K562 (cell line): ENCODE data around the gene HSD3B7. TPM values are rescaled to one million over a fixed set of nuclear protein-coding genes. Genes with fewer than 3 reads are reported as not detected.

ENCODE experiments used
- DPF2 ChIP-seq: fragments of 450-650 bp; IDR thresholded peaks from 2 replicates; pipeline ENCODE4 v1.6.1; 2016
- ETV6 ChIP-seq, 3 experiments: fragments of 150-350 bp in 1 of 3; sonication (generic) in 1 of 3; formaldehyde crosslinking in 1 of 3; IDR thresholded peaks; 2 replicates each; pipeline versions ENCODE4 v1.6.1 to v1.8.0; 2014 to 2022; ENCODE audit warnings: borderline replicate concordance in 2 of 3, low read depth in 2 of 3, antibody characterized with exemption in 1 of 3, low read length in 1 of 3, mild to moderate bottlenecking in 1 of 3, missing genetic modification reagents in 1 of 3
- LARP7 ChIP-seq: fragments of 450-650 bp; IDR thresholded peaks from 2 replicates; pipeline ENCODE4 v1.6.1; 2016
- TCFL5 ChIP-seq: fragments of 250-450 bp; sonication (Bioruptor Pico); conservative IDR thresholded peaks from 2 replicates; pipeline ENCODE4 v1.6.1; 2021; ENCODE audit warnings: mild to moderate bottlenecking, moderate library complexity, matching md5 sums
- ZBTB8A ChIP-seq: fragments of 450-650 bp; IDR thresholded peaks from 2 replicates; pipeline ENCODE4 v1.6.1; 2018; ENCODE audit warnings: mild to moderate bottlenecking, moderate library complexity; ENCODE audit not compliant: partially characterized antibody
- polyA plus RNA-seq, 8 experiments: library from polyadenylated mRNA; depleted of rRNA in 4 of 8; stranded (reverse) in 5 of 8; unstranded in 3 of 8; fragments of >200 nt; fragmentation: Nextera tagmentation in 2 of 8; fragmentation: Illumina TruSeq in 1 of 8; extraction: Ambion mirVana in 2 of 8; extraction: Trizol in 1 of 8; gene quantifications; 2 replicates each; pipeline versions ENCODE4 v1.2.1 to v1.2.3, GENCODE V29; 2011 to 2014; ENCODE audit warnings: inconsistent platforms in 1 of 8, missing spikeins in 1 of 8
- total RNA-seq, 7 experiments: library from RNA; depleted of rRNA in 6 of 7; stranded (reverse); fragments of >200 nt in 6 of 7; fragmentation: Illumina TruSeq in 2 of 7; extraction: Trizol in 2 of 7; gene quantifications; 2 replicates each; pipeline versions ENCODE4 v1.2.1 to v1.2.3, GENCODE V29; 2011 to 2021; ENCODE audit warnings: low replicate concordance in 1 of 7
- TF ChIP-seq, protein P1 (sequence below): fragments of 250-450 bp; sonication (Bioruptor Pico); IDR thresholded peaks from 2 replicates; pipeline ENCODE4 v1.4.0; 2020; ENCODE audit warnings: borderline replicate concordance
- TF ChIP-seq, protein P2 (sequence below): fragments of 200-800 bp; sonication (Bioruptor generic); IDR thresholded peaks from 2 replicates; pipeline ENCODE4 v1.6.1; 2017; ENCODE audit warnings: missing genetic modification characterization, missing compliant biosample characterization
- TF ChIP-seq, protein P3 (sequence below): fragments of 450-650 bp; IDR thresholded peaks from 2 replicates; pipeline ENCODE4 v1.6.1; 2016; ENCODE audit warnings: low read depth
- TF ChIP-seq, protein P4 (sequence below), 2 experiments: fragments of 200-800 bp in 1 of 2; sonication (Bioruptor generic) in 1 of 2; sonication (generic) in 1 of 2; formaldehyde crosslinking in 1 of 2; IDR thresholded peaks in 1 of 2; conservative IDR thresholded peaks in 1 of 2; 2 replicates each; pipeline versions ENCODE4 v1.5.0 to v1.6.1; 2016 to 2020; ENCODE audit warnings: missing compliant biosample characterization in 1 of 2, missing genetic modification characterization in 1 of 2, missing genetic modification reagents in 1 of 2

The HSD3B7 gene
- total and polyA plus RNA-seq, 9 of the 15 experiments (the other 6 are each of a cell fraction or from before 2014, with no cell fraction given) = 5.4 to 49.1 (median 23.0) TPM

DNA sequence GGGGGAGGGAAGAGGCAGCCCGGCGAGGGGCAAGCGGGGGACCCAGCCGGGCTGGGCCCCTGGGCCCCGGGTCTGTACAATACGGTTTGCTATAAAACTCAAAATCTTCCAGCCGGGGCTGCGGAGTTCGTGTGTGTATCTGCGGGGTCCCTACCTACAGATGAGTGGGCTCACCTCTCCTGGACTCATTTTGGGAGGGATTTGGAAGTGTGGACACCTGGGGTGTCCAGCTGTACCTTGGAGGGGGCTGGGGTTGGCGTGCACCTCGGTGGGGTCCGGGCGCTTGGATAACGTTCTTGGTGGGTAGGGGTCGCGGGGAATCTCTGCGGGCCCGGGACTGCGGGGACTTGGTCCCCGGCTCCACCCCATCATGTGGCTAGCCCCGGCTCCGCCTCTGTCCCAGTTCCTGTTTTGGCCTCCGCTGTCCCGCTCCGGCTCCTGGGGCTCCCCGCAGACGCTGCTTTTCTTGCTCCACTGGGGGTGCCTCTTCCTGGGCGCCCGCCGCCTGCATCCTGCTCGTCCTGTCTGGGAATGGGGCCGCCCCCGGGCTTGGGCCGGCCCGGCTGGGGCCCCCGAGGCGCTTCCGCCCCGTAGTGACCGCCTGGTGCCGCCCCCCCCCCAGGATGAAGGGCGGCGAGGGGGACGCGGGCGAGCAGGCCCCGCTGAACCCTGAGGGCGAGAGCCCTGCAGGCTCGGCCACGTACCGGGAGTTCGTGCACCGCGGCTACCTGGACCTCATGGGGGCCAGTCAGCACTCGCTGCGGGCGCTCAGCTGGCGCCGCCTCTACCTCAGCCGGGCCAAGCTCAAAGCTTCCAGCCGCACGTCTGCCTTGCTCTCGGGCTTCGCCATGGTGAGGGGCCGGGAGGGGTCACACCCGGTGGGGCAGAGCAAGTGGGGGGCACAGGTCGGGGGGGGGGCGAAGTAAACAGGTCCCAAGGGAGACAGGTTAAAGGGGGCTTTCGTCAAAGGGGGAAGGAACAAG, 36.0 kb upstream of the HSD3B7 start, which contains the start of gene ORAI3 (continued):
- TF ChIP-seq, protein P1, sequence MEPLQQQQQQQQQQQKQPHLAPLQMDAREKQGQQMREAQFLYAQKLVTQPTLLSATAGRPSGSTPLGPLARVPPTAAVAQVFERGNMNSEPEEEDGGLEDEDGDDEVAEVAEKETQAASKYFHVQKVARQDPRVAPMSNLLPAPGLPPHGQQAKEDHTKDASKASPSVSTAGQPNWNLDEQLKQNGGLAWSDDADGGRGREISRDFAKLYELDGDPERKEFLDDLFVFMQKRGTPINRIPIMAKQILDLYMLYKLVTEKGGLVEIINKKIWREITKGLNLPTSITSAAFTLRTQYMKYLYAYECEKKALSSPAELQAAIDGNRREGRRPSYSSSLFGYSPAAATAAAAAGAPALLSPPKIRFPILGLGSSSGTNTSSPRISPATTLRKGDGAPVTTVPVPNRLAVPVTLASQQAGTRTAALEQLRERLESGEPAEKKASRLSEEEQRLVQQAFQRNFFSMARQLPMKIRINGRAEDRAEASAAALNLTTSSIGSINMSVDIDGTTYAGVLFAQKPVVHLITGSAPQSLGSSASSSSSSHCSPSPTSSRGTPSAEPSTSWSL (CRISPR knock-in tag) = no peak
- TF ChIP-seq, protein P2, sequence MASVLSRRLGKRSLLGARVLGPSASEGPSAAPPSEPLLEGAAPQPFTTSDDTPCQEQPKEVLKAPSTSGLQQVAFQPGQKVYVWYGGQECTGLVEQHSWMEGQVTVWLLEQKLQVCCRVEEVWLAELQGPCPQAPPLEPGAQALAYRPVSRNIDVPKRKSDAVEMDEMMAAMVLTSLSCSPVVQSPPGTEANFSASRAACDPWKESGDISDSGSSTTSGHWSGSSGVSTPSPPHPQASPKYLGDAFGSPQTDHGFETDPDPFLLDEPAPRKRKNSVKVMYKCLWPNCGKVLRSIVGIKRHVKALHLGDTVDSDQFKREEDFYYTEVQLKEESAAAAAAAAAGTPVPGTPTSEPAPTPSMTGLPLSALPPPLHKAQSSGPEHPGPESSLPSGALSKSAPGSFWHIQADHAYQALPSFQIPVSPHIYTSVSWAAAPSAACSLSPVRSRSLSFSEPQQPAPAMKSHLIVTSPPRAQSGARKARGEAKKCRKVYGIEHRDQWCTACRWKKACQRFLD = 0 out of 2 replicates have a peak, but pooled peaks have one; percentile 3
- TF ChIP-seq LARP7 (no peak), ETV6 (IDR thresholded peaks at IDR 0.05; ENCODE audit: borderline replicate concordance in 1 of 2, low read depth in 2 of 2, low read length in 1 of 2) (no peak), ETV6 (CRISPR knock-in tag; IDR thresholded peaks at IDR 0.05; ENCODE audit: borderline replicate concordance) (no peak), DPF2 (no peak), TCFL5 (CRISPR knock-in tag) (no peak), ZBTB8A (no peak)
- TF ChIP-seq, protein P3, sequence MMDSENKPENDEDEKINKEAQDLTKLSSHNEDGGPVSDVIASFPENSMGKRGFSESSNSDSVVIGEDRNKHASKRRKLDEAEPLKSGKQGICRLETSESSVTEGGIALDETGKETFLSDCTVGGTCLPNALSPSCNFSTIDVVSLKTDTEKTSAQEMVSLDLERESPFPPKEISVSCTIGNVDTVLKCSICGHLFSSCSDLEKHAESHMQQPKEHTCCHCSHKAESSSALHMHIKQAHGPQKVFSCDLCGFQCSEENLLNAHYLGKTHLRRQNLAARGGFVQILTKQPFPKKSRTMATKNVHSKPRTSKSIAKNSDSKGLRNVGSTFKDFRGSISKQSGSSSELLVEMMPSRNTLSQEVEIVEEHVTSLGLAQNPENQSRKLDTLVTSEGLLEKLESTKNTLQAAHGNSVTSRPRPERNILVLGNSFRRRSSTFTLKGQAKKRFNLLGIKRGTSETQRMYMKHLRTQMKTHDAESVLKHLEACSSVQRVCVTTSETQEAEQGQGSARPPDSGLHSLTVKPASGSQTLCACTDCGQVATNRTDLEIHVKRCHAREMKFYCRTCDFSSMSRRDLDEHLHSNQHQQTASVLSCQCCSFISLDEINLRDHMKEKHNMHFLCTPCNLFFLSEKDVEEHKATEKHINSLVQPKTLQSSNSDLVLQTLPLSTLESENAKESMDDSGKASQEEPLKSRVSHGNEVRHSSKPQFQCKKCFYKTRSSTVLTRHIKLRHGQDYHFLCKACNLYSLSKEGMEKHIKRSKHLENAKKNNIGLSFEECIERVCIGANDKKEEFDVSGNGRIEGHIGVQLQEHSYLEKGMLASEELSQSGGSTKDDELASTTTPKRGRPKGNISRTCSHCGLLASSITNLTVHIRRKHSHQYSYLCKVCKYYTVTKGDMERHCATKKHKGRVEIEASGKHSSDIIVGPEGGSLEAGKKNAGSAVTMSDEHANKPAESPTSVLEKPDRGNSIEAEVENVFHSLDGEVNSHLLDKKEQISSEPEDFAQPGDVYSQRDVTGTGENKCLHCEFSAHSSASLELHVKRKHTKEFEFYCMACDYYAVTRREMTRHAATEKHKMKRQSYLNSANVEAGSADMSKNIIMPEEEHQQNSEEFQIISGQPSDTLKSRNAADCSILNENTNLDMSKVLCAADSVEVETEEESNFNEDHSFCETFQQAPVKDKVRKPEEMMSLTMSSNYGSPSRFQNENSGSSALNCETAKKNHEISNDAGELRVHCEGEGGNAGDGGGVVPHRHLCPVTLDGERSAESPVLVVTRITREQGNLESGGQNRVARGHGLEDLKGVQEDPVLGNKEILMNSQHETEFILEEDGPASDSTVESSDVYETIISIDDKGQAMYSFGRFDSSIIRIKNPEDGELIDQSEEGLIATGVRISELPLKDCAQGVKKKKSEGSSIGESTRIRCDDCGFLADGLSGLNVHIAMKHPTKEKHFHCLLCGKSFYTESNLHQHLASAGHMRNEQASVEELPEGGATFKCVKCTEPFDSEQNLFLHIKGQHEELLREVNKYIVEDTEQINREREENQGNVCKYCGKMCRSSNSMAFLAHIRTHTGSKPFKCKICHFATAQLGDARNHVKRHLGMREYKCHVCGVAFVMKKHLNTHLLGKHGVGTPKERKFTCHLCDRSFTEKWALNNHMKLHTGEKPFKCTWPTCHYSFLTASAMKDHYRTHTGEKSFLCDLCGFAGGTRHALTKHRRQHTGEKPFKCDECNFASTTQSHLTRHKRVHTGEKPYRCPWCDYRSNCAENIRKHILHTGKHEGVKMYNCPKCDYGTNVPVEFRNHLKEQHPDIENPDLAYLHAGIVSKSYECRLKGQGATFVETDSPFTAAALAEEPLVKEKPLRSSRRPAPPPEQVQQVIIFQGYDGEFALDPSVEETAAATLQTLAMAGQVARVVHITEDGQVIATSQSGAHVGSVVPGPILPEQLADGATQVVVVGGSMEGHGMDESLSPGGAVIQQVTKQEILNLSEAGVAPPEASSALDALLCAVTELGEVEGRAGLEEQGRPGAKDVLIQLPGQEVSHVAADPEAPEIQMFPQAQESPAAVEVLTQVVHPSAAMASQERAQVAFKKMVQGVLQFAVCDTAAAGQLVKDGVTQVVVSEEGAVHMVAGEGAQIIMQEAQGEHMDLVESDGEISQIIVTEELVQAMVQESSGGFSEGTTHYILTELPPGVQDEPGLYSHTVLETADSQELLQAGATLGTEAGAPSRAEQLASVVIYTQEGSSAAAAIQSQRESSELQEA = no peak
- TF ChIP-seq, protein P4, sequence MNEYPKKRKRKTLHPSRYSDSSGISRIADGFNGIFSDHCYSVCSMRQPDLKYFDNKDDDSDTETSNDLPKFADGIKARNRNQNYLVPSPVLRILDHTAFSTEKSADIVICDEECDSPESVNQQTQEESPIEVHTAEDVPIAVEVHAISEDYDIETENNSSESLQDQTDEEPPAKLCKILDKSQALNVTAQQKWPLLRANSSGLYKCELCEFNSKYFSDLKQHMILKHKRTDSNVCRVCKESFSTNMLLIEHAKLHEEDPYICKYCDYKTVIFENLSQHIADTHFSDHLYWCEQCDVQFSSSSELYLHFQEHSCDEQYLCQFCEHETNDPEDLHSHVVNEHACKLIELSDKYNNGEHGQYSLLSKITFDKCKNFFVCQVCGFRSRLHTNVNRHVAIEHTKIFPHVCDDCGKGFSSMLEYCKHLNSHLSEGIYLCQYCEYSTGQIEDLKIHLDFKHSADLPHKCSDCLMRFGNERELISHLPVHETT (CRISPR knock-in tag; conservative IDR thresholded peaks at IDR 0.05 in 1 of 2, IDR thresholded peaks at IDR 0.05 in 1 of 2) = no peak
